HG03066 (cell line): ENCODE measurements around the gene HDAC11.
"Not testable (repeated sequence)": the region's sequence is repeated elsewhere in the genome, so short reads cannot be mapped to it uniquely, and the experiment has no call there.

Experiments used
- ATAC-seq: cut with Tn5 transposase; IDR thresholded peaks from one replicate; pipeline ENCODE4 v1.9.1; 2021; ENCODE audit warnings: low read depth; ENCODE audit not compliant: unreplicated experiment

The HDAC11 gene

DNA sequence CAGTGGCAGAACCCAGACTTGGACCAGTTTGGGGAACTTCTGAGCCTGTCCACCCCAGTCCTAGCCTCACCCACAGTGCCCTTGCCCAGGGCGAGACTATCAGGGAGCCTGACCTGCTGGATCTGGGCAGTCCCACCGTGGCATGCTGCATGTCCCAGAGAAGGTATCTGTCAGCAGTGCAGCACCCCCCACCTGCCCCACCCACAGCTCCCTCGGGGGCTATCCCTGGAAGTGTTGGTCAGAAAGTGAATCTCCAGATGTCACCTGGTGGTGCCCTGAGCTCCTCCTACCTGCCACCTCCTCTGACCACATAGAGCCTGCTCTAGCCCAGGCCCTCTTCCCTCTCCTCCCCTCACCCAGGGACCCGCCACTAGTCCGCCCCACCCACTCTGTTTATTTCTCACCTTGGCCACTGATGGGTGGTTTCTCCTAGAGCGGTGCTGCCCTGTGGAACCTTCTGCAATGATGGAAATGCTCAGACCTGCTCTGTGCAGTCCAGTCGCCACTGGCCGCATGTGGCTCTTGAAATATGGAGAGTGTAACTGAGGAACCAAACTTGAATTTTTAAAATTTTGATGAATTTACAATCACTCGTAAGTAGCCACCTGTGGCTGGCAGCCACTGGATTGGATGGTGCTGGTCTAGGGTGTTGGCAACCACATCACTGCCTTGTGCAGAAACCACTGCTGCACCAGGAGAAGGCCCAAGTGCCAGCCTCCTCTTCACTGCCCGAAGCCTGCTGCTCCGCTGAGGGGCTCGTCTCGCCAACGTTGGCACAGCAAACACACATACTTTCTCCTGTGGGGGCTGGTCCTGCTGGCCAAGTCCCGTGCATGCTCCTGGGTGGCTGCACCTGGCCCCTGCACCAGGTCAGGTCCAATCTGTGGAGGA is 13.1 kb downstream of the HDAC11 start:
- ATAC-seq = no peak

DNA sequence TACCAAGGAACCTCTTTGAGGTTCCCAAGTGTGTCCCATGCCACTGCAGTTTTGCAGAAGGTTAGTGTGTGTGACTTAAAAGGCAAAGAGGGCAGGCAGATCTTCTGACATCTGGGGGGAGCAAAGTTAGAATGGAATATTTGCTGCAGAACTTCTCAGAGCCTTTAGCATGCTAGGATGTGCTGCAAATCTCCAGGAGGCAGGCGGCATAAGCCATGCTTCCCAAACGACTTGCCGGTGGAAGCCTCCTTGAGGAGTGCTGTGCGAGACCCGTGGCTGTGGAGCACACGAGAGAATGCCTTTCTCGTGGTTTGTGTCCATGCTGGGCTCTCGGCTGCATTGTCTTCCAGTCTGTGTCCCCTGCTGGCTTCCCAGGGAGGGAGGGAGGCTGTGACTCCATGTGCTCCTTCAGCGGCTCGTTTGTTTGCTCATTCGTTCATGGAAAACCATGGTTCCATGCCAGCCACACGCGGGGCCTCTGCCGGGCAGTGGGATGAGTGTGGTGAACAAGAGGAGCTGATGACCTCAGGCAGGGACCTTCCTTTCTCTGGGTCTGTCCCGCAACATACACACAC is 13.8 kb downstream of the HDAC11 start:
- ATAC-seq = no peak

DNA sequence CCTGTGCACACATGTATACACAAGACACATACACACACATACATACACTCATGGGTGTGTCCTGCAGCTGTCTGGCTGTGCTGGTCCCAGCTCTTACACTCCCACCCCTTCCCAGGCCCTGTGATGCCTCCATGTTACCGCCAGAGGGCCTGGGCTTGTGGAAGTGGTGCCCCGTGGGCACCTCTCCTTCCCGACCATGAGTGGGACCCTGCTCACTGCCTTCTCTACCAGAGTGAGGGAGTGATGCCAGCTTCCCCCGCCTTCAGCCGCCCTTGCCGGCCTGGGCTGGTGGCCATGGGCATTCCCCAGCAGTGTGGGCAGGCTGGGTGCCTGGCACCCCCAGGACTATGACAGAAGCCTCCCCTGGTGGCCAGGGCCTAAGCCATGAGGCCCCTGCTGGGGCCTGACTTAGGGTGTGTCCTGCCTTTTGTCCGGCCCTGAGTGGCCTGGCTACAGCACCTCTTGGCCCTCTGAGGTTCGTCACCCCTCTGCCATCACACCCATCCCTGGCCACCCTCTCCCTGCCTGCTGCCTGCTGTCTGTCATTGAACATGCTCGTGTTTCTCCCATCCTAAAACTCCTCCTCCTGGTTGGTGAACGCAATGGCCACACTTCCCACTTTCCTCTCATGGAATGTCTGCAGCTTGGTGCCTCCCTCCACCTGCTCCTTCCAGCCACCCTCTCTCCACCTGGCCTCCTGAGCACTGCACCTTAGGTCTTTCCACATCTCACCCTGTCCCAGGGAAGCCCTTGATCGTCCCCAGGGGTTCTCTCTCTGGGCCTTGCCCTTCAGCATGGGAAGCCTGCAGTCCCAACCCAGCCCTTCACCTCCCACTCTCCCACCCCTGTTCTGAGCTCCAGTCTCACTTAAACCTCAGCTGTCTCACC is 14.6 kb downstream of the HDAC11 start:
- ATAC-seq = no peak

DNA sequence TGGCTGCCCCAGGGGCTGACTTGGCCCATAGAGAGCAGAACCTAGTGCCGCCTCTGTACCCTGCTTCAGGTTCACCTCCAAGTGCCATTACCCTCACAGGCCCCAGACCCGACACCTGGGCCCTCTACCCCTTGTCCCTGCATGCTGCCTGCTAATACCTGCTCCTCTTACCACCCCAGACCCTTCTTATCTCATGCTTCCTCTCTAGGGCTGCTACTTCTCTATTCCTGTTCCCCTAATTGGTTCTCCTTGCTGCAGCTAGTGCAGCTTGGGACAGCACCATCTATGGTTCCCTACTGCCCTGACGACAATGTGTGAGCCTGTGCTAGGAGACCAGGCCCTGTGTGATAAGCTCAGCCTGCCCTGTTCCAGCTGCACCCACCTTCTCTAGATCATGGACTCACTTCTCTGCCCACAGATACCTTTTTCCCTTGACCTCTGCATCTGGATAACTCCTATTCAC is 15.3 kb downstream of the HDAC11 start:
- no peak for ATAC-seq

DNA sequence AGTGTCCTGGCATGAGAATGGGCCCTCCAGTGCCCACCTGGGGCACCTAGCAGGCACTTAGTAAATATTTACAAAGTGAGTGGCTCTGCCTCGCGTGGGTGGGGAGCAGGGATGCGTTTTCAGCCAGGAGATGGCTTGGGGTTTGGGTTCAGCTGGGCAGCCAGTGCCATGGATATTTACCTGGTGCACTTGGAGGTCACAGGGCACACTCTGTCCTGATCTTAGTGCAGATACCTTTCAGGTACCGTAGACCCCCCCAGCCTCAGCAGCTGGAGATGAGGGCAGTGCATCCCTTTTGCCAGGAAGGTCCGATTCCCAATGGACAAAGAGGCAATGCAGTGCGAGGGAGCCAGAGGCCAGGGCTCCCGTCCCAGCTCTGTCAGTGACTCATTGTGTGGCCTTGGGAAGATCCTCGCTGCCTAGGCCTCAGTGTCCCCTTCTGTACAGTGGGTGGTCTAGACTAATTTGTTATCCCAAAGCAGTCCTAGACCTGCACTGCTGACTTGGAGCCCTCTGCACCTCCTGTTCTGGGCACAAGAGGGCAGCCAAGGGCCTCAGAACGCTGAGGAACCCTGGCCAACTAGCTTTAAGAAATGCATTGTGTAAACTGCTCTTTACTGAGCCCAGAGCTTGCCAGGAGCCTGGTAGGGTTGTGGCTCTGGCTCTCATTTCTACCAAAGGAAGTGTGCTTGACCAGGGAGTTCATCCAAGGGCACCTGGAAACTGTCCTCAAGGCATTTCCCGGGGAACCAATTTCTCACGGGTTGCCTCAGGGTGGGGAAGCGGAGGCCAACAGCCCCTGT is 16.0 kb downstream of the HDAC11 start:
- peak; percentile 69 for ATAC-seq

DNA sequence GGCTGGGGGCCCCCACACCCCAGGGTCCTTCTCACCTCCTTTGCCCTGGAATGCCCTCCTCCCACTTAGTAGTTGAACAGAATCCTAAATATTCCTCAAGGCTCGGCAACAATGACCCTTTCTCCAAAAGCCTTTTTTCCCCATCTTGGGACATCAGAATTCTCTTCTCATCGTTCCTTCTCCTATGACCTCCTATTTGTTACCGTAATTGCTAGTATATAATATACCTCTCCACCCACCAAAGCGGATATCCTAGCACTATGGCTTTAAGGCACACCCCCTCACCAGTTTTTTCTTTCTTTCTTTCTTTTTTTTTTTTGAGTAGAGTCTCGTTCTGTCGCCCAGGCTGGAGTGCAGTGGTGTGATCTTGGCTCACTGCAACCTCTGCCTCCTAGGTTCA is 16.8 kb downstream of the HDAC11 start:
- ATAC-seq = no peak

DNA sequence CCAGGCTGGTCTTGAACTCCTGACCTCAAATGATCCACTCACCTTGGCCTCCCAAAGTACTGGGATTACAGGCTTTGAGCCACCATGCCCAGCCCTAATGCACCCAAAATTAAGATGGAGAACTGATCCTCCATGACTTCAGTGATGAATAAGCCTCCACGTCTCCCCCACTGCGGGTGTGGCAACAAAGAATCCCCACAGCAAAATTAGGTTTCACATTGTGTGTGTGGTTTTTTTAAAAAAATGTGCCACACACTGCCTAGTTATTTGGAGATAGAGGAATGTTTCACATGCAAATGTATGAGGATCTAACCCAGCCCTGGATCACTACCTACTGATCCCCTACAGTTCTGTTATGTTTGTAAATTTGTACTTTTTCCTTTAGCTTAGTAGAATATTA is 17.3 kb downstream of the HDAC11 start:
- ATAC-seq = no peak

DNA sequence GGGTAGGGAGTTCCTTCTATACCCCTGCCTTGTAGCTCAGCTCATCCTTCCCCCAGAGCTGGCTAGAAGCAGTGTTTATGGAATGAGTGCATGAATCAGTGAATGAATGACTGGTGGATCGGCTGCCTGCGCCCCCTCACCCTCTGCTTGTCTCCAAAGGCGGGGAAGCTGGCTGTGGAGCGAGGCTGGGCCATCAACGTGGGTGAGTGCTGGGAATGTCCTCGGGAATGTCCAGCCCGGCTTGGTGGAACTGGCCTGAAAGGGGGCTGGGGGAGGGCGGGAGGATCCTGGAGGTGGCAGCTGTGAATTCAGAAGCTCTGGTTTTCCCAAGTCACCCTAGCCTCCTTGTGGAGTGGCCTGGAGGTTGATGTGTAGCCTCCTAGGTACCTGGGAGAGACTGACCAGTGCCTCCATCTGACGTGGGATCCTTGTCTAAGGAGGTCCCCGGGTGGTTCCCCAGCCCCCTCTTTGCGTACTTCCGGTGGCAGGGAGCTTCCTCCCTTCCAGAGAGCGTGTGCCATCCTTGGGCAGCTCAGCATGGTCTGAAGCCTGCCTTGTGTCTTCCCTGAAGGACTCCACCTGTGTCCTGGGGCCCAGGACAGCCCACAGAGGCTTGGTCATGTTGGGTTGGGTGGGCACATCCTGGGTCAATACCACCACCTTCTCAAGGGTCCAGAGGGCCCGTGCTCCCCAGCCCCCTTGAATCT is 18.4 kb downstream of the HDAC11 start:
- ATAC-seq = no peak

DNA sequence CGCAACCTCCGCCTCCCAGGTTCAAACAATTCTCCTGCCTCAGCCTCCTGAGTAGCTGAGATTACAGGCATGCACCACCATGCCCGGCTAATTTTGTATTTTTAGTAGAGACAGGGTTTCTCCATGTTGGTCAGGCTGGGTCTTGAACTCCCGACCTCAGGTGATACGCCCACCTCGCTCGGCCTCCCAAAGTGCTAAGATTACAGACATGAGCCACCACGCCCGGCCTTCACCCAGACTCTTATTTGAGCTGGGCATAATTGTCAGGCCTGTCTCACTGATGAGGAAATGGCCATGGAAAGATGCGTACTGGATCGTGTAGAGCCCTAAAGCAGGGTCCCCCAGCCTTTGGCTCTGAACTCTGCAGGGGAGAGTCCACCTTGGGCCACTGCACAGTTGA is 19.1 kb downstream of the HDAC11 start:
- not testable (repeated sequence) for ATAC-seq

DNA sequence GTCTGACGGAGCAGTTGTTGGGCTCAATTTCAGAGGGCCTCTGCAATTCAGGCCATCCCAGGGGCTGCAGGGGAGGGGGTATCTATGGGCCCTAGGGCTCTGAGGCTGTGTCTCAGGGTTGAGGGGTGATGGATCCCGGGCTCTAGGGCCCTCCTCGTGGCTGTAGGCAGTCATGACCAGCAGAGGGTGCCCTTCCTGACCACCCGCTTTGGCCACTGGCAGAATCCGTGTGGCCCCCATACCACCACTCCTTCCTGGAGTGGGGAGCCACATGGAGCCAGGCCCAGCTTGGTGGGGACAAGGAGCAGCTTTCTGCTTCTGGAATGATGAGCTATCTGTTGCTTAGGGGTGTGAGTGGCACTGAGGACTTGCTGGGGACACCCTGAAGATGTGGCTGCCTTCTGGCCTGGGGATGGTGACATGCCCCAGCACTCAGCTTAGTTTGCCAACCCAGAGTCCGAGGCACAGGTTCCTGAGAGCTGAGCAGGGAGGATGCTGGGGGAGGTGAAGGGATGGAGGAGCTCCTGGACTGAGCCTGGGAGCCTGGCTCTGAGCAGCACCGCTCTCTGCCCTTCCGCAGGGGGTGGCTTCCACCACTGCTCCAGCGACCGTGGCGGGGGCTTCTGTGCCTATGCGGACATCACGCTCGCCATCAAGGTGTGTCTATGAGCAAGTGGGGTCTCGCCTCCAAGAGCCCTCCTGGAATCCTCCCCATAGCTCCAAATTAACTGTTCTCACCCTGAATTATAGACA is 20.2 kb downstream of the HDAC11 start:
- ATAC-seq = no peak

DNA sequence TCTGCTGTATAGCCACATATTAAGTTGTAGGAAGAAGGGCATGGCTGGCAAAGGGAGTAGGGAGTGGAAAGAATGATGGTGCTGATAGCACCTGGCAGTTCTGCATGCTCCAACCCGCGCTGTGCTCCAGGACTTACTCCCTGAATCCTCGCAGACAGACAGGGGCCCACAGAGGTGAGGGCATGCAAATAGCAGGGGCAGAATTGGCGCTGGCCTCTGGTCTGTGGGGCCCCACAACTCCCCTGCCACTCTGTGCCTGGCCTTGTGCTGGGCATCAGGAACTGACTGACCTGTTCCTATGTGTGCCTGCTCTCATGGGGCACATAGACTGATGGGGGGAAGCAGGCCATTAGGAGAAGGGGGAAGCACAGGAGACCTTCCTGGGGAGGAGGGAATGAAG is 20.9 kb downstream of the HDAC11 start:
- no peak for ATAC-seq

DNA sequence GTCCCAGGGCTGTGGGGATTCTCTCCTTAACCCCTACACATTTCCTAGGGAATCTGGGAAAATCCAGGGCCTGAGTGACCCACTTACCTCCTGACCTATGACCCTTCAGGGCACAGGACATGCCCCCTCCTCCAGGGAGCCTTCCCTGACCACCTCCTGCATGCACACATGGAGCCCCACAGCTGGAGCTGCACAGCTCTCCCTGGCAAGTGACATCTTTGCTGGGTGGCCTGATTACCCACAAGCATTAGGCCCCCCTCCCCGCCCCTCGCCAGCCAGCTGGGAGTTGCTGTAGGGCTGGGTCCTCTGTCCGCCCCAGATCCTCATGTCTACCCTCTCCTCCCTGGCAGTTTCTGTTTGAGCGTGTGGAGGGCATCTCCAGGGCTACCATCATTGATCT is 21.4 kb downstream of the HDAC11 start:
- ATAC-seq = no peak

DNA sequence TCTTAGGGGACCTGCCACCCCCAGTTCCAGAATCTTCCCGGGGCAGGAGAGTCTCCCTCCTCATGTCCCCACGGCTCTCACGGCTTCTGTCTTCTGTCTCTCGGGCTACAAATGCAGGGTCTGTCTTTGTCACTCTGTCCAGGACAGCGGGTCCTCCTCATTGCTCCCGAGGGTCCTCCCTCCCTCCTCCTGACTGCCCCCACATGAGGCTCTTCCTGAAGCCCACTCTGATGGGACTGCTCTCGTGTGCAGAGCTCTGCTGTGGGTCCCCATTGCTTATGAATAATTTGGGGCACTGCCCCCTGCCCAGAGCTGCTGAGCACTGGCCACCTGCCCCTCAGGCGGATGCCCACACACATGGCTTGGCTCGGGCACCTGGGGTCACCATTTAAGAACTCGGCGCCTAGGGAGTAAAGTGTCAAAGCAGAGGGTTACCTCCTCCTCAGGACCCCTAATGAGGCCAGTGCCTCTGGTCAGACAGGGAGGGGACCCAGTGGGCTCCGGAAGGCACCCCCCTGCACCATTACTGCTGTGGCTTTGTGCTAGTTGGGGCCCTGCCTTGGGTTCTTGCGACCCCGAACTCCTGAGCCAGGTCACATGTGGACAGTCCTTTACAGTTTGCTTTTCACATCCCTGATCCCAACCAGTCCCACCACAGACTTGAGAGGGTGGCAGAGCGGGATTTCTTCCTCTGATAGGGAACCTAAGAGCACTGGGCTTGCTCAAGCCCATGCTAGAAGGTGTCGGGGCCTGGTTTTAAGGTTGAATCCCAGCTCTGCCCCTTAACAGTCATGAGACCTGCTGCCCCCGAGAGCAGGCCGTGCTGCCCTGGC is 22.1 kb downstream of the HDAC11 start:
- no peak for ATAC-seq

DNA sequence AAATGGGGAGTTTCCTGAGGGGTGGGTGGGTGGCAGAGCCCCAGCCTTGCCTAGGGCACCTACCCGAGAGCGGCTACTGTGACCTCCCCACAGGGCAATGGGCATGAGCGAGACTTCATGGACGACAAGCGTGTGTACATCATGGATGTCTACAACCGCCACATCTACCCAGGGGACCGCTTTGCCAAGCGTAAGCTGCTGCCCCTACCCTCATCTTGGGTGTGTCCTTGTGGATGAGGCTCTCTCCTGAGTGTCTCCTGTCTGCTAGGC is 22.6 kb downstream of the HDAC11 start:
- ATAC-seq = no peak

DNA sequence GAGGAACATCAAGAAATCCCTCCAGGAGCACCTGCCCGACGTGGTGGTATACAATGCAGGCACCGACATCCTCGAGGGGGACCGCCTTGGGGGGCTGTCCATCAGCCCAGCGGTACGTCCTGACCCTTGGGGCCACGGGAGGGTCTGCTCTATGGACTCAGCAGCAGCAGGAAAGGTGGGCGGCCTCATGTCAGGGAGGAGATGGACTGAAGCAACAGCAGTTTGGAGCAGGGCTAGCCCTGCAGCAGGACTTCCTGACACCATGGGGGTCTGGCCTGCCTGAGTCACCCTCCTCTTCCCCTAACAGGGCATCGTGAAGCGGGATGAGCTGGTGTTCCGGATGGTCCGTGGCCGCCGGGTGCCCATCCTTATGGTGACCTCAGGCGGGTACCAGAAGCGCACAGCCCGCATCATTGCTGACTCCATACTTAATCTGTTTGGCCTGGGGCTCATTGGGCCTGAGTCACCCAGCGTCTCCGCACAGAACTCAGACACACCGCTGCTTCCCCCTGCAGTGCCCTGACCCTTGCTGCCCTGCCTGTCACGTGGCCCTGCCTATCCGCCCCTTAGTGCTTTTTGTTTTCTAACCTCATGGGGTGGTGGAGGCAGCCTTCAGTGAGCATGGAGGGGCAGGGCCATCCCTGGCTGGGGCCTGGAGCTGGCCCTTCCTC is 24.2 kb downstream of the HDAC11 start:
- ATAC-seq = no peak

DNA sequence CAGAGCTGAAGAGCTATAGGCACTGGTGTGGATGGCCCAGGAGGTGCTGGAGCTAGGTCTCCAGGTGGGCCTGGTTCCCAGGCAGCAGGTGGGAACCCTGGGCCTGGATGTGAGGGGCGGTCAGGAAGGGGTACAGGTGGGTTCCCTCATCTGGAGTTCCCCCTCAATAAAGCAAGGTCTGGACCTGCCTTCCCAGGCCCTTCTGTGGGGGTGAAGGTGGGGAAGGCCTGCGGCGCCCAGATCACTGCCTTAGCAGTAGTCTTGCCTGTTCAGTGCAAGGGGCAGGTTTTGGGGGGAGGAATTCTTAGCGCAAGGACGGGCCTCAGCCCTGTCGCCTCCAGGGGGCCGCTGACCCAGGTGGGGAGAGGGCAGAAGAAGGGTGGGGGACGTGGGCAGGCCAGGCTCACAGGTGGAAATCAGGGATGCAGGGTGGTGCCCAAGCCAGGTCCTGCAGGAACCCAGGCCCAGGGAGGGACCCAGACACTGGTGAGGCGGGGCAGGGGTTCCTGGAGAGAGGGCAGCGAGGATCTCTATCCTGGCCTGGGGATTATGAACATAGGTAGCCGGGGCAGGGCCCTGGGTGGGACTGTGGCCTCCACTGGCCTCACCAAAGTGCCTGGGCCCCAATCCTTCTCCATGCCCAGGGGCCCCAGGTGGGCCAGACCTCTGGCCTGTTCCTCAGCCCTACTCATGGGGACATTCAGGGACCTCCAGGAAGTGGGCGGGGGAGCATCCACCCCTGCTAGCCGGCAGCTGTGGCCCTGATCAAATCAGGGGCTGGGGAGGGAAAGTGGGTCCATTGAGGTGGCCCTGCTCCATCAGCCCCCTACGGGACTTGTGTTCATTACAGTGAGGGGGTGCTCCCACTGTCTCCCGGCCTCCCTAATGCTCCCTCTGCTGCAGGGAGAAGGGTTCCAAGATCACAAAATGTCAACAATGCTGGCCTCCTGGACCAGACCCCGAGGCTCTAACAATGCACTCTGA is 25.3 kb downstream of the HDAC11 start:
- no peak for ATAC-seq

DNA sequence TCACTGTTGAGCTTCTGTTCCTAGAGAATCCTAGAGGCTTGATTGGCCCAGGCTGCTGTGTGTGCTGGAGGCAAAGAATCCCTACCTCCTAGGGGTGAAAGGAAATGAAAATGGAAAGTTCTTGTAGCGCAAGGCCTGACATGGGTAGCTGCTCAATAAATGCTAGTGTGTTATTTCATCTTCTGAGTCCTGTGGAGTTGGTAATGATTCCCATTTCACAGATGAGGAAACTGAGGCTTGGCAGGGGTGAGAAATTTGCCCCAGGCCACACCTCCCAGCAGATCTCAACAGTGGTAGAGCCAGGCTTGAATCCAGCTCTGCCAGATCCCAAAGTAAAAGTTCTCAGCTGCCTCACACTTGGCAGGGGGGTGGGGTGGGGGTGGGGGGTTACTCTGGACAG is 26.1 kb downstream of the HDAC11 start:
- no peak for ATAC-seq
